HG03060 (cell line): ENCODE data around the gene SCUBE3.

Source experiments
- ATAC-seq: cut with Tn5 transposase; IDR thresholded peaks from one replicate; pipeline ENCODE4 v1.9.1; 2021; ENCODE audit warnings: low read depth, moderate number of reproducible peaks; ENCODE audit not compliant: unreplicated experiment

Gene SCUBE3

GRCh38 chr6:35237476-35237875, 23.7 kb downstream of the SCUBE3 start:
- ATAC-seq = no peak

- ATAC-seq = no peak
Measured at GRCh38 chr6:35238843-35239289, 25.1 kb downstream of the SCUBE3 start.

- no peak for ATAC-seq
Measured at GRCh38 chr6:35239581-35239980, 25.8 kb downstream of the SCUBE3 start.

GRCh38 chr6:35240838-35241801, 27.4 kb downstream of the SCUBE3 start:
- no peak for ATAC-seq

- no peak for ATAC-seq
Measured at GRCh38 chr6:35242486-35242885, 28.7 kb downstream of the SCUBE3 start.

GRCh38 chr6:35242906-35243305, 29.1 kb downstream of the SCUBE3 start:
- ATAC-seq = no peak

- no peak for ATAC-seq
Measured at GRCh38 chr6:35243386-35243958, 29.7 kb downstream of the SCUBE3 start.

- ATAC-seq = no peak
Measured at GRCh38 chr6:35244551-35244950, 30.8 kb downstream of the SCUBE3 start.

GRCh38 chr6:35247642-35248231, 34.0 kb downstream of the SCUBE3 start:
- no peak for ATAC-seq

- no peak for ATAC-seq
Measured at GRCh38 chr6:35248300-35248699, 34.5 kb downstream of the SCUBE3 start.

- no peak for ATAC-seq
Measured at GRCh38 chr6:35248965-35249364, 35.2 kb downstream of the SCUBE3 start.

GRCh38 chr6:35251949-35252348, 38.2 kb downstream of the SCUBE3 start:
- ATAC-seq = no peak

- ATAC-seq = no peak
Measured at GRCh38 chr6:35253249-35253648, 39.5 kb downstream of the SCUBE3 start.

- ATAC-seq = no peak
Measured at GRCh38 chr6:35258336-35258735, 44.6 kb downstream of the SCUBE3 start.

GRCh38 chr6:35258858-35259193, 45.1 kb downstream of the SCUBE3 start:
- ATAC-seq = no peak

- no peak for ATAC-seq
Measured at GRCh38 chr6:35259194-35259947, 45.6 kb downstream of the SCUBE3 start, which contains the start of gene ZNF76. Gene ZNF76 (plus strand): TSS chr6:35259735. CDS start chr6:35281152, 21,417 bp downstream.

- ATAC-seq = no peak
Measured at GRCh38 chr6:35259948-35260590, 46.3 kb downstream of the SCUBE3 start.

GRCh38 chr6:35260591-35261570, 47.1 kb downstream of the SCUBE3 start:
- ATAC-seq = no peak

GRCh38 chr6:35262596-35262995, 48.8 kb downstream of the SCUBE3 start:
- ATAC-seq = no peak
